Esophagus squamous epithelium (tissue), 5 donors: ENCODE results near the gene PCDHA1. TPM values are rescaled to one million over a fixed set of nuclear protein-coding genes. Genes with fewer than 3 reads are reported as not detected.
"Not testable (repeated sequence)": the region's sequence is repeated elsewhere in the genome, so short reads cannot be mapped to it uniquely, and the experiment has no call there.

Source experiments
- DNase-seq: peaks from one replicate; lab custom pipeline; 2025; lab: John Stamatoyannopoulos, UW
- H3K27ac ChIP-seq, 4 donors: fragments of 200-600 bp; sonication (generic); one replicate each; pipeline ENCODE4 v1.5.1; 2016 to 2019; ENCODE audit warnings: mild to moderate bottlenecking in 1 of 4
- H3K27me3 ChIP-seq, 4 donors: fragments of 200-600 bp; sonication (generic); 1 replicate in 3 of 4; 2 replicates in 1 of 4; pipeline versions ENCODE4 v1.5.1 to v1.6.0; 2017 to 2021; ENCODE audit warnings: antibody characterized with exemption in 1 of 4
- H3K36me3 ChIP-seq, 3 donors: fragments of 200-600 bp; sonication (generic); one replicate each; pipeline ENCODE4 v1.5.1; 2016 to 2019
- H3K4me1 ChIP-seq, 3 donors: fragments of 200-600 bp; sonication (generic); one replicate each; pipeline ENCODE4 v1.5.1; 2017 to 2019
- H3K4me3 ChIP-seq, 4 donors: fragments of 200-600 bp; sonication (generic); 1 replicate in 3 of 4; 2 replicates in 1 of 4; pipeline ENCODE4 v1.5.1; 2016 to 2019; ENCODE audit warnings: mild to moderate bottlenecking in 2 of 4, moderate library complexity in 1 of 4
- H3K9me3 ChIP-seq, 3 donors: fragments of 200-600 bp; sonication (generic); one replicate each; pipeline ENCODE4 v1.5.1; 2016 to 2019
- POLR2A ChIP-seq, 4 donors: fragments of 450-650 bp; IDR thresholded peaks; one replicate each; pipeline ENCODE4 v1.6.1; 2017; ENCODE audit warnings: antibody characterized with exemption in 4 of 4, mild to moderate bottlenecking in 4 of 4, moderate library complexity in 3 of 4
- WGBS, 2 donors: methylation state at CpG; one replicate each; pipeline ENCODE4 v1.1.5; 2018; 5-methylcytosine and 5-hydroxymethylcytosine counted together
- intact Hi-C: fragments of 100-400 bp; cut with DNase I; formaldehyde crosslinking; loops from one replicate; pipeline ENCODE4 v1.15.0; 2022
- total RNA-seq, 4 donors: library from RNA; depleted of rRNA; stranded (reverse); fragments of >200 nt; gene quantifications; one replicate each; pipeline ENCODE4 v1.1.0, GENCODE V29; 2016
- TF ChIP-seq, protein P1 (sequence below), 6 experiments: fragments of 450-650 bp in 4 of 6; fragments of 200-600 bp in 2 of 6; sonication (generic) in 2 of 6; IDR thresholded peaks; one replicate each; pipeline ENCODE4 v1.5.1; 2016 to 2019; ENCODE audit warnings: antibody characterized with exemption in 6 of 6, mild to moderate bottlenecking in 4 of 6, moderate library complexity in 4 of 6
- donor health status: DM: yes; HTN: yes; CAD: no.

Gene PCDHA1
- total RNA-seq, 4 donors from 2014 or later: not detected

GRCh38 chr5:140822281-140822629 lies 36.3 kb downstream of the PCDHA1 start:
- intact Hi-C loops: no loop called here
- Histone ChIP-seq H3K4me3 (no peak overlapping the region), H3K4me1 (no peaks in the 10 kb centered on the region), H3K27ac (no peak overlapping the region), H3K36me3 (no peaks in the 10 kb centered on the region), H3K27me3 (peaks cover 0 to 33% (median 0%) of the 10 kb centered on the region in 4 donors), H3K9me3 (peaks cover 0 to 31% (median 23%) of the 10 kb centered on the region in 3 donors)
- TF ChIP-seq, protein P1, sequence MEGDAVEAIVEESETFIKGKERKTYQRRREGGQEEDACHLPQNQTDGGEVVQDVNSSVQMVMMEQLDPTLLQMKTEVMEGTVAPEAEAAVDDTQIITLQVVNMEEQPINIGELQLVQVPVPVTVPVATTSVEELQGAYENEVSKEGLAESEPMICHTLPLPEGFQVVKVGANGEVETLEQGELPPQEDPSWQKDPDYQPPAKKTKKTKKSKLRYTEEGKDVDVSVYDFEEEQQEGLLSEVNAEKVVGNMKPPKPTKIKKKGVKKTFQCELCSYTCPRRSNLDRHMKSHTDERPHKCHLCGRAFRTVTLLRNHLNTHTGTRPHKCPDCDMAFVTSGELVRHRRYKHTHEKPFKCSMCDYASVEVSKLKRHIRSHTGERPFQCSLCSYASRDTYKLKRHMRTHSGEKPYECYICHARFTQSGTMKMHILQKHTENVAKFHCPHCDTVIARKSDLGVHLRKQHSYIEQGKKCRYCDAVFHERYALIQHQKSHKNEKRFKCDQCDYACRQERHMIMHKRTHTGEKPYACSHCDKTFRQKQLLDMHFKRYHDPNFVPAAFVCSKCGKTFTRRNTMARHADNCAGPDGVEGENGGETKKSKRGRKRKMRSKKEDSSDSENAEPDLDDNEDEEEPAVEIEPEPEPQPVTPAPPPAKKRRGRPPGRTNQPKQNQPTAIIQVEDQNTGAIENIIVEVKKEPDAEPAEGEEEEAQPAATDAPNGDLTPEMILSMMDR (IDR thresholded peaks at IDR 0.05): no peak
- no peak for TF ChIP-seq POLR2A (IDR thresholded peaks at IDR 0.05)
- WGBS, 2 donors: 20 to 32% methylated on average over 6 of the region's 6 CpGs
- no peak for DNase-seq

DNA sequence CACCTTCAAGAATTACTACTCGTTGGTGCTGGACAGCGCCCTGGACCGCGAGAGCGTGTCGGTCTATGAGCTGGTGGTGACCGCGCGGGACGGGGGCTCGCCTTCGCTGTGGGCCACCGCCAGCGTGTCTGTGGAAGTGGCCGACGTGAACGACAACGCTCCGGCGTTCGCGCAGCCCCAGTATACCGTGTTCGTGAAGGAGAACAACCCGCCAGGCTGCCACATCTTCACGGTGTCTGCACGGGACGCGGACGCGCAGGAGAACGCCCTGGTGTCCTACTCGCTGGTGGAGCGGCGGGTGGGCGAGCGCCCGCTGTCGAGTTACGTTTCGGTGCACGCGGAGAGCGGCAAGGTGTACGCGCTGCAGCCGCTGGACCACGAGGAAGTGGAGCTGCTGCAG lies 37.0 kb downstream of the PCDHA1 start:
- Histone ChIP-seq H3K9me3 (peaks cover 0 to 35% (median 28%) of the 10 kb centered on the region in 3 donors), H3K27me3 (peaks cover 0 to 40% (median 0%) of the 10 kb centered on the region in 4 donors)
- H3K27ac ChIP-seq, H3K4me3 ChIP-seq, DNase-seq, intact Hi-C loops, H3K4me1 ChIP-seq, H3K36me3 ChIP-seq: not testable (repeated sequence)
- 63 to 78% methylated on average over 22 to 29 of the region's 48 CpGs for WGBS, 2 donors

DNA sequence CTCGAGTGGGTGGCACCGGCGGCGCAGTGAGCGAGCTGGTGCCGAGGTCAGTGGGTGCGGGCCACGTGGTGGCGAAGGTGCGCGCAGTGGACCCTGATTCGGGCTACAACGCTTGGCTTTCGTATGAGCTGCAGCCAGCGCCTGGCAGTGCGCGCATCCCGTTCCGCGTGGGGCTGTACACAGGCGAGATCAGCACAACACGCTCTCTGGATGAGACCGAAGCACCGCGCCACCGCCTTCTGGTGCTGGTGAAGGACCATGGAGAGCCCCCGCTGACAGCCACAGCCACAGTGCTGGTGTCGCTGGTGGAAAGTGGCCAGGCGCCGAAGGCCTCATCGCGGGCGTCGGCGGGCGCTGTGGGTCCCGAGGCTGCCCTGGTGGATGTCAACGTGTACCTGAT lies 37.5 kb downstream of the PCDHA1 start:
- Histone ChIP-seq H3K9me3 (peaks cover 0 to 40% (median 32%) of the 10 kb centered on the region in 3 donors), H3K4me3 (no peak overlapping the region), H3K4me1 (no peaks in the 10 kb centered on the region), H3K36me3 (no peaks in the 10 kb centered on the region), H3K27me3 (peaks cover 0 to 45% (median 0%) of the 10 kb centered on the region in 4 donors), H3K27ac (no peak overlapping the region)
- DNase-seq: no peak
- WGBS, 2 donors: 80 to 93% methylated on average over 1 to 11 of the region's 38 CpGs
- intact Hi-C loops: no loop called here
- no peak for TF ChIP-seq POLR2A (IDR thresholded peaks at IDR 0.05)
- TF ChIP-seq, protein P1 (IDR thresholded peaks at IDR 0.05): no peak

DNA sequence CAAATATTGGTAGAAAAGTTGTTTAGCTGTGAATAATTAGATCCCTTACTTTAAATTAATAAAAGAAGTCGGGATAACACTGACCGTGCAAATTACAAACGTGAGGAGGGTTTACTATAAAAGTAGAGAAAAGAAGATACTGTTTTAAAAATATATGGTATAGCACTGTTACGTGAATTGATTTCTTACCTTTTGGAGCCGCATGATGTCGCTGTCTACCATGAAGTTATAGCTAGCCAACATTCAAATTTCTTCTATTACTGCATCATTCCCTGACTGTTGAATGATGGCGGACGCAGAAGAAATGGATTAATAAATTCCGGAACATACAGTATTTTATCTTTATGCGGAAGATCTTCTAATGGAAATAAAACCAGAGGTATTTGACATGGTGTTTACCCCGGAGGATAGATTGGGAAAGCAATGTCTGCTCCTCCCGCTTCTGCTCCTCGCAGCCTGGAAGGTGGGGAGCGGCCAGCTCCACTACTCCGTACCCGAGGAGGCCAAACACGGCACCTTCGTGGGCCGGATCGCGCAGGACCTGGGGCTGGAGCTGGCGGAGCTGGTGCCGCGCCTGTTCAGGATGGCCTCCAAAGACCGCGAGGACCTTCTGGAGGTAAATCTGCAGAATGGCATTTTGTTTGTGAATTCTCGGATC lies 41.9 kb downstream of the PCDHA1 start, which contains the start of gene PCDHA6:
Gene PCDHA6 (plus strand): TSS at position 257 of the 658 bp plus-strand sequence. CDS start 132 bp downstream, at position 389.
- TF ChIP-seq POLR2A (IDR thresholded peaks at IDR 0.05): no peak
- TF ChIP-seq, protein P1 (IDR thresholded peaks at IDR 0.05): no peak
- H3K4me3 ChIP-seq: peak within 1 kb of the TSS in 1 of 4 donors; percentile 13
- DNase-seq: no peak
- H3K9me3 ChIP-seq: peaks cover 0 to 41% (median 30%) of the 10 kb centered on the region in 3 donors
- no peaks in the 10 kb centered on the region for H3K4me1 ChIP-seq
- H3K27ac ChIP-seq: no peak within 1 kb of the TSS
- WGBS, 2 donors: 29 to 33% methylated on average over 20 to 23 of the region's 27 CpGs
- peaks cover 0 to 49% (median 0%) of the 10 kb centered on the region in 4 donors for H3K27me3 ChIP-seq
- no peaks in the 10 kb centered on the region for H3K36me3 ChIP-seq
- intact Hi-C loops: no loop called here

DNA sequence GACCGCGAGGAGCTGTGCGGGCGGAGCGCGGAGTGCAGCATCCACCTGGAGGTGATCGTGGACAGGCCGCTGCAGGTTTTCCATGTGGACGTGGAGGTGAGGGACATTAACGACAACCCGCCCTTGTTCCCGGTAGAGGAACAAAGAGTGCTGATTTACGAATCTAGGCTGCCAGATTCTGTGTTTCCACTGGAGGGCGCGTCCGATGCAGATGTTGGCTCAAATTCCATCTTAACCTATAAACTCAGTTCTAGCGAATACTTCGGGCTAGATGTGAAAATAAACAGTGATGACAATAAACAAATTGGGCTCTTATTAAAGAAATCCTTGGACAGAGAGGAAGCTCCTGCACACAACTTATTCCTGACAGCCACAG lies 42.4 kb downstream of the PCDHA1 start:
- Histone ChIP-seq H3K9me3 (peaks cover 0 to 36% (median 25%) of the 10 kb centered on the region in 3 donors), H3K36me3 (no peaks in the 10 kb centered on the region), H3K27me3 (peaks cover 0 to 45% (median 0%) of the 10 kb centered on the region in 4 donors), H3K27ac (no peak overlapping the region), H3K4me3 (no peak overlapping the region), H3K4me1 (no peaks in the 10 kb centered on the region)
- WGBS, 2 donors: 26 to 41% methylated on average over 10 to 18 of the region's 18 CpGs
- TF ChIP-seq, protein P1 (IDR thresholded peaks at IDR 0.05): no peak
- TF ChIP-seq POLR2A (IDR thresholded peaks at IDR 0.05): no peak
- no peak for DNase-seq
- intact Hi-C loops: no loop called here

GRCh38 chr5:140829511-140830501 lies 43.9 kb downstream of the PCDHA1 start:
- H3K4me3 ChIP-seq, H3K27ac ChIP-seq, H3K4me1 ChIP-seq, H3K36me3 ChIP-seq, DNase-seq, intact Hi-C loops: not testable (repeated sequence)
- H3K27me3 ChIP-seq: peaks cover 0 to 43% (median 0%) of the 10 kb centered on the region in 4 donors
- WGBS, 2 donors: 60 to 63% methylated on average over 12 of the region's 106 CpGs
- peaks cover 0 to 36% (median 24%) of the 10 kb centered on the region in 3 donors for H3K9me3 ChIP-seq
